Measurements from ENCODE around the gene WDR82. TPM values are rescaled to one million over a fixed set of nuclear protein-coding genes. Genes with fewer than 3 reads are reported as not detected.

Gene WDR82
- polyA plus RNA-seq, 1 donor = 80.2 TPM

DNA sequence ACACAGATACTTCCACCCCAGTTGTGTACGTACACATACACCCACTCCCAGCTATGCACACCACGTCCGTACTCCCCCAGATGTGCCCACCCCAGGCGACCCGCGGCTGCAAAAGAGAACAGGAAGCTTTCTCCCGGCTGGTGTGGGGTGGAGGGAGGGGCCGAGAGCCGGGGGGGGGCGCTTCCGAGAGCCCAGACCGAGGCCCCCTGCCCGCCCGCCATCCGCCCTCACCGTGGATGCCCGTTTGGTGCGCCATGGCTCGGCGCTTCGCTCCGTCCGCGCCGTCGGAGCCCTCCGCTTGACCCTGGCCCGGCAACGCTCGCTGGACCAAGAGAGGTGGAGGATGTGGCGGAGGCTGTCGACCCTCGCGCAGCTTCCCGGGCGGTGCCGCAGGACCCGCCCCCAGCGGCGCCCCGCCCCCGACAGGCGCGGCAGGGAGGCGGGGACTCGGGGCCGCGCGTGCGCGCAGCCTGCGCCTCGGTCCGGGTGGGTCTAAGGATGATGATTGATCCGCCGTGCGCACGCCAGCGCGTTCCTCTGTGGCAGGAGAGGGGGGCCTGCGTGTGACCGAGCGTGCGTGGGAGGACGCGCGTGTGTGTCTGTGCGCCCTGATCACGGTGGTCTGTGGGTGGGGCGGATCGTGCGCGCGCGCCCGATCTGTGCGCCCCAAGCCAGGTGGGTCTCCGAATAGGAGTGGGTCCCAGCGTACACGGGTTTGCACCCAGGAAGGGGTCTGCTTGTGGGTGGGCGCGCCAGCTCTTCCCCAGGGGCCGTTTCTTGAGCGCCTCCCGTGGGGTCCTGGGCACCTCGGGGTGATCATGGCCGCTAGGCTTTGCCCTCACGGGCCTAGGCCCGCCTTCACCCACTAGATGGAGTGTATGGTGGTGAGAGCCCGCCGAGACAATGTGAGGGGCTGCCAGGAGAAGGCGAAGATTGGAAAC, 39.4 kb downstream of the WDR82 start, which contains the start of gene TWF2:
Gene TWF2 (minus strand): TSS at position 398 of the 941 bp plus-strand sequence. CDS start 142 bp downstream, at position 256.
- no peak for DNase-seq (ENCODE audit: low read depth)

DNA sequence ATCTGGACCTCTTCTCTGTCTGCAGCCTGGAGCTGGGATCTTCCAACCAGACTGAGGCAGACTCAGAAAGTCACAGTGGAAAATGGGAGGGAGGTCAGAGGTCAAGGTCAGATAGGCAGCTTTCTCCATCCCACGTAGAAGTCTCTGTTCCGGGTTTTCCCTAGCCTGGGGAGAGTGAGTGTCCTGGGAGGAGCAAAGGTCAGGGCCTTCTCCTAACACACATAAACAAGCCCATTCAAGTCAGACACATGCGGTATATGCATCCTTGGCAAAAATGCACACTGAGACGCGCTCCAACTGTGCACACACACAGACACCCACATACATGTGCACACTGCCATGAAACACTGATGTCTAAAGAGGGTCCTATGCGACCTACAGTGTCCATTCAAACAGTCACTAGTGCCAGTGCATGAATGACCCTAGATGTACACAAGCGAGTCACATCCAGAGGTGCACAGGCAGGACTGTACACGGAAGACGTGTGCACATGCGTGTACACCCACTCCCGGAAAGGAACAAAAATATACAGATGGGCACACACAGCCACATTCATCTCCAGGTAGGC, 40.2 kb downstream of the WDR82 start:
- DNase-seq (ENCODE audit: low read depth) = no peak

GRCh38 chr3:52237657-52238172, 40.7 kb downstream of the WDR82 start:
- DNase-seq (ENCODE audit: low read depth) = no peak

GRCh38 chr3:52237006-52237656, 41.3 kb downstream of the WDR82 start:
- DNase-seq (ENCODE audit: low read depth) = no peak

GRCh38 chr3:52236424-52236886, 42.0 kb downstream of the WDR82 start:
- DNase-seq (ENCODE audit: low read depth) = no peak

- DNase-seq (ENCODE audit: low read depth) = no peak
Observed at GRCh38 chr3:52234516-52235447, 43.7 kb downstream of the WDR82 start.

GRCh38 chr3:52233968-52234367, 44.5 kb downstream of the WDR82 start:
- no peak for DNase-seq (ENCODE audit: low read depth)

- no peak for DNase-seq (ENCODE audit: low read depth)
Observed at GRCh38 chr3:52233108-52233591, 45.3 kb downstream of the WDR82 start.

GRCh38 chr3:52232279-52233107, 46.0 kb downstream of the WDR82 start:
- DNase-seq (ENCODE audit: low read depth) = no peak

- DNase-seq (ENCODE audit: low read depth) = no peak
Observed at GRCh38 chr3:52231502-52232278, 46.8 kb downstream of the WDR82 start.

DNA sequence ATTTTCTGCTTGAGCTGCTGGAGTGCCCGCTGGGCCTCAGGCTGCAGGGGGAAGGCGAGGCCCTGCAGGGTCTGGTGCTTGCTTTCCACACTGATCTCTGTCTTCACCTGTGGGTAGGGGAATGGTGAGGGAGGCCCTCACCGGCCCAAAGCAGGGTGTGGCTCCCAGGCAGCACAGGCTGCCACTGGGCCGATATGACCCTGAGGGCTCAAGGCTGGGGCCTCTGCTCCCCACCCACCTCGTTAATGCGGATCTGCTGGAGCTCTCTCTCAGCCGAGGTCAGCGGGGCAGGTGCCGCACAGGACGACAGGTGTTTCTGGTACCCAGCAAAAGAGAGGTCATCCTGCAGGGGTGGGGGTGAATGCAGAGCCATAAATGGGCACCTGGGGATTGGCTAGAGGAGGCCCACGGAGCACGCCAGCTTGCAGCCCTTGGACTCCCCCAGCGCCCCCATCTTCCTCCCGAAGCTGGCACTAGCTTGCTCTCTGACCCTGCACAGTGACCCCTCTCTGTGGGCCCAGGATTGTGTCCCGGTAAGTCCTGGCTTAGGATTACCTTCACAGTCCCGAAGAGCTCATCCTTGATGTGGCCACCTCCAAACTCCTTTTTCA, 47.5 kb downstream of the WDR82 start:
- no peak for DNase-seq (ENCODE audit: low read depth)

DNA sequence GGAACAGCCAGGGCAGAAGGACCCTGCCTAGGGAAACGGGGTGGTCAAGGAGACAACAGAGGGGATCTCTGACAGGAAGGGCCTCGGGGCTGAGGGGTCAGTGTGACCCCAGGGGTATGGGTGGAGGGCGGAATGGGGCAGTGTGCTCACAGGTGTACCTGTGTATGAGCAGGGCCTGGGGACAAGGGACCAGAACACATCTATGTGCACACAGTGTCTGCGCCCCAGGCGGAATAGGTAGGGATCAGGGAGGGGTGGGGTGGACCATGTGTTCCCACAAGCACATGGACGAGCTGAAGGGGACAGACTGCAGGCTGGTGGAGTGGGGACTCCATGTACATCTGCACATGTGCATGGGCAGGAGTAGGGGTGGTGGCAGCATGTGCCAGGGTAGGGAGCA, 48.0 kb downstream of the WDR82 start:
- no peak for DNase-seq (ENCODE audit: low read depth)

- DNase-seq (ENCODE audit: low read depth) = no peak
Observed at GRCh38 chr3:52229656-52230055, 48.8 kb downstream of the WDR82 start.

- DNase-seq (ENCODE audit: low read depth) = no peak
Observed at GRCh38 chr3:52228751-52229291, 49.6 kb downstream of the WDR82 start.

GRCh38 chr3:52228266-52228665, 50.2 kb downstream of the WDR82 start:
- no peak for DNase-seq (ENCODE audit: low read depth)

DNA sequence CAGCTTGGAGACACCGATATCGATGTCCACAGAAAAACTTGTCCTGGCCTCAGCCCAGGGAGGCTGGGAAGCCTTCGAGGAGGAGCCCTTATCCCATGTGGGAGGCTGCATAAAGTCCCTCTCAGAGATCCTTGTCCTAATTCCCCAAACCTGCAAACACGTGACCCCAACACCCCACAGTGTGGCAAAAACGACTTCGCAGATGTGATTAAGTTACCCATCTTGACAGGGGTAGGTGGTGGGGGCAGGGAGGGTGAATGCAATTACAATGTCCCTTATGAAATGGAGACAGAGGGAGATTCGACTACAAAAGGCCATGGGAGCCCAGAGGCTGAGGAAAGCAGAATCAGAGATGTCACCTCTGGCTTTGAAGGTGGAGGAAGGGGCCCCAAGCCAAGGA, 50.7 kb downstream of the WDR82 start:
- no peak for DNase-seq (ENCODE audit: low read depth)

- DNase-seq (ENCODE audit: low read depth) = no peak
Observed at GRCh38 chr3:52227117-52227516, 51.3 kb downstream of the WDR82 start.

GRCh38 chr3:52226229-52226817, 52.1 kb downstream of the WDR82 start:
- no peak for DNase-seq (ENCODE audit: low read depth)
